ENCODE data around the gene ATF7. TPM values are rescaled to one million over a fixed set of nuclear protein-coding genes. Genes with fewer than 3 reads are reported as not detected.

The ATF7 gene
- total RNA-seq, 1 donor from 2014 or later = 14.2 TPM

DNA sequence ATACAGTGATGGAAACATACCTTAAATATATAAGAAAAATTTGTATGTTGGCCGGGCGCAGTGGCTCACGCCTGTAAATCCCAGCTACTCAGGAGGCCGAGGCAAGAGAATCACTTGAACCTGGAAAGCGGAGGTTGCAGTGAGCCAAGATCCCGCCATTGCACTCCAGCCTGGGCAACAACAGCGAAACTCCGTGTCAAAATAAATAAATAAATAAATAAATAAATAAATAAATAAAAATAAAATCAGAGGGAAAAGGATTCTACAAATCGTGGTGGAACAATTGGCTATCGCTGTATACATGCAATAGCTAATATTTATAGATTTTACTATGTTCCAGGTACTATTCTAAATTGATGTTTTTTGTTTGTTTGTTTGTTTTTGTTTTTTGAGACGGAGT, 1.7 kb upstream of the ATF7 start:
- Histone ChIP-seq H3K36me3 (ENCODE audit: control insufficient read depth, insufficient read depth, low read length) (no peaks in the 10 kb centered on the region), H3K4me3 (ENCODE audit: low read depth, low read length) (no peak overlapping the region), H3K27me3 (ENCODE audit: control insufficient read depth, insufficient read depth, low read length) (no peaks in the 10 kb centered on the region)
- no peak for DNase-seq (ENCODE audit: low read depth)
- TF ChIP-seq, protein P1, sequence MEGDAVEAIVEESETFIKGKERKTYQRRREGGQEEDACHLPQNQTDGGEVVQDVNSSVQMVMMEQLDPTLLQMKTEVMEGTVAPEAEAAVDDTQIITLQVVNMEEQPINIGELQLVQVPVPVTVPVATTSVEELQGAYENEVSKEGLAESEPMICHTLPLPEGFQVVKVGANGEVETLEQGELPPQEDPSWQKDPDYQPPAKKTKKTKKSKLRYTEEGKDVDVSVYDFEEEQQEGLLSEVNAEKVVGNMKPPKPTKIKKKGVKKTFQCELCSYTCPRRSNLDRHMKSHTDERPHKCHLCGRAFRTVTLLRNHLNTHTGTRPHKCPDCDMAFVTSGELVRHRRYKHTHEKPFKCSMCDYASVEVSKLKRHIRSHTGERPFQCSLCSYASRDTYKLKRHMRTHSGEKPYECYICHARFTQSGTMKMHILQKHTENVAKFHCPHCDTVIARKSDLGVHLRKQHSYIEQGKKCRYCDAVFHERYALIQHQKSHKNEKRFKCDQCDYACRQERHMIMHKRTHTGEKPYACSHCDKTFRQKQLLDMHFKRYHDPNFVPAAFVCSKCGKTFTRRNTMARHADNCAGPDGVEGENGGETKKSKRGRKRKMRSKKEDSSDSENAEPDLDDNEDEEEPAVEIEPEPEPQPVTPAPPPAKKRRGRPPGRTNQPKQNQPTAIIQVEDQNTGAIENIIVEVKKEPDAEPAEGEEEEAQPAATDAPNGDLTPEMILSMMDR (IDR thresholded peaks at IDR 0.05; ENCODE audit: insufficient read depth, low read length, poor library complexity, severe bottlenecking) = no peak

DNA sequence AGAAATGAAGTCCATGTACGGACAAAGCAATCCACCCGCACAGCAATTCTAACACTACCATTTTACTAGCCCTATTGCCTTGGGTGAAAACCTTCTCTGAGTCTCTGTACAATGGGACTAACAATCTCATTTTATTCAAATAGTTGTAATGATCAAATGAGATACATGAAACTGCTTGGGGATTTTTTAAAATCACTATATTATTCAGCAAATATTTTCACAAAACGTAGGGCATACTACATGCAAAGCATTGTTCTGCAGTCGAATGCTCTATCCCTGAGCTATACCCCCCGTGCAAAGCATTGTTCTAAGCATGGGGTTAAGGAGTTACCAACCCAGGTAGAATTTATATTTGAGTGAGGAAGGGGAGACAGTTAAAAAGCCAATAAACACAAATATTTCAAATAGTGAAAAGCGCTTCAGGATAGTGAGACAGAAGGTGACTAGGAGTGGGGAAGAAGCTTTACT, 554 bp upstream of the ATF7 start:
- Histone ChIP-seq H3K36me3 (ENCODE audit: control insufficient read depth, insufficient read depth, low read length) (no peaks in the 10 kb centered on the region), H3K27me3 (ENCODE audit: control insufficient read depth, insufficient read depth, low read length) (no peaks in the 10 kb centered on the region), H3K4me3 (ENCODE audit: low read depth, low read length) (peak overlapping the region; percentile 52)
- TF ChIP-seq, protein P1 (IDR thresholded peaks at IDR 0.05; ENCODE audit: insufficient read depth, low read length, poor library complexity, severe bottlenecking) = no peak
- DNase-seq (ENCODE audit: low read depth) = no peak

DNA sequence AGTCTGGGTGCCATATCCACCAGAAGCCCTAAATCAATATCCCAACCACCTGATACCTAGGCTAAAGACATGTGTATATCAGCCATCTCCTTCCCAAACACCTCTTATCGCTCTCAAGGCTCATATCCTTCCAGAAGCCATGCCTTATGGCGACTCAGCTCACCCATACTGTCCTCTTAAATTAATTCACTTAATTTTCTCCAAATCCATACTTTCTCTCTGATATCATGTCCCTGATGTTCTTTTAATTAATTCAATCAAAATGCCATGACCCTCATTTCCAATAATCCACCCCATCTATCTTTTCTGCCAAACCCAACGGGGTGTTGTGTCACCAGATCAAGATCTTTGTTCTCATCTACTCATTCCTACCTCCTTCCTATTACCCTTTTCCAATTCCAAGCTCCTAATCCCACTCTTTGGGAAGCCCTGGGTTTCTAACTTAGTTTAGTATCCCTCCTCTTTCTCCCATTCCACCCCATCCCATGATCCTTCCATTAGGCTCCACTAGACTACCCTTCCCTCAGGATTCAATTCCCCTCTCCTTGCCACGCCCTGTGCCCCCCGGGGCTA, 723 bp downstream of the ATF7 start:
- peak overlapping the region; percentile 52 for H3K4me3 ChIP-seq (ENCODE audit: low read depth, low read length)
- DNase-seq (ENCODE audit: low read depth) = no peak
- TF ChIP-seq, protein P1 (IDR thresholded peaks at IDR 0.05; ENCODE audit: insufficient read depth, low read length, poor library complexity, severe bottlenecking) = no peak
- no peaks in the 10 kb centered on the region for H3K36me3 ChIP-seq (ENCODE audit: control insufficient read depth, insufficient read depth, low read length)
- H3K27me3 ChIP-seq (ENCODE audit: control insufficient read depth, insufficient read depth, low read length) = no peaks in the 10 kb centered on the region

DNA sequence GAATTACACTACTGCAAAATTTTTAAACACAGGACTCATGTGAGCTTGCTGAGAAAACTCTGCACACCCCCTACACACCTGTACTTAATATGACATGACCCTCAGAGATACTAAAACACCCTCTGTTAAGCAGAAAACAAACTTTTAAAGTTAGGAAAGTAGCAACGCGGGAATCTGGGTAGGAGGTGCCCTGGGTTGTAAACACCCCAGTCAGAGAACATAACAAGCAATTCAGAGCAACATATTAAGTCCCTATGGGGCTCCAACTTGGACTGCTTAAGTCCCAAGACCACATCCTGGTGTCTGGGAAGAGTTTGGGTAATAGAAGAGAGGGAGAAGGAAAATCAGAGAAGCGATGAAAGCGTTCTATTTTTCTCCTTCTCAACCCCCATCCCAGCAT, 1.2 kb downstream of the ATF7 start:
- no peaks in the 10 kb centered on the region for H3K36me3 ChIP-seq (ENCODE audit: control insufficient read depth, insufficient read depth, low read length)
- peak overlapping the region; percentile 52 for H3K4me3 ChIP-seq (ENCODE audit: low read depth, low read length)
- TF ChIP-seq, protein P1 (IDR thresholded peaks at IDR 0.05; ENCODE audit: insufficient read depth, low read length, poor library complexity, severe bottlenecking) = no peak
- DNase-seq (ENCODE audit: low read depth) = no peak
- no peaks in the 10 kb centered on the region for H3K27me3 ChIP-seq (ENCODE audit: control insufficient read depth, insufficient read depth, low read length)

DNA sequence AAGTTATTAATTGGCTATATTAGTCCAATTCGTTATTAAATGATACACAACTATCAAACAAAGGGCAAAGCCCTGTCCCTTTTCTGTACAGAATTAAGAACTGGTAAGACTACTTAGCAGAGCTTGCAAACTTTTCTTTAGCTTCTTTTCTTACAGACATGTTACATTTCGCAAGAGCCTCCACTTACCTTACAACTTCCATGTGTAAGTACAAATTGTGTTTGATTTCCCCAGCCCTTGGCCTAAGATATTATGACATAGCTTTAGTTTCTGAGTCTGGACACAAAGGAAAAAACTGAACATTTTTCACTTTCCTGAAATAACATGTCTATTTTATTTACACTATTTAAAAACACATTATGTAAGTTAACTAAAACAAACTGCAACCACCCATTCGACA, 1.7 kb downstream of the ATF7 start:
- no peak for DNase-seq (ENCODE audit: low read depth)

More for the DNA sequence above, 1.7 kb downstream of the ATF7 start:
- H3K27me3 ChIP-seq (ENCODE audit: control insufficient read depth, insufficient read depth, low read length) = no peaks in the 10 kb centered on the region
- TF ChIP-seq, protein P1 (IDR thresholded peaks at IDR 0.05; ENCODE audit: insufficient read depth, low read length, poor library complexity, severe bottlenecking) = no peak
- peak overlapping the region; percentile 52 for H3K4me3 ChIP-seq (ENCODE audit: low read depth, low read length)
- H3K36me3 ChIP-seq (ENCODE audit: control insufficient read depth, insufficient read depth, low read length) = no peaks in the 10 kb centered on the region

All from kidney epithelial cell (primary cell).